Nephron (organoid): ENCODE measurements around the gene KIAA1217.
A peak's percentile ranks its signal among the peaks of the same experiment; 100 is the strongest.

Experiments used
- H3K27ac Mint-ChIP-seq, 3 experiments: 2 replicates each; pipeline ENCODE4 v1.8.0; 2020; ENCODE audit warnings: mixed read lengths in 3 of 3, mild to moderate bottlenecking in 2 of 3, moderate library complexity in 1 of 3
- H3K27me3 Mint-ChIP-seq: 2 replicates; pipeline ENCODE4 v1.8.0; 2021; ENCODE audit warnings: low read depth, mild to moderate bottlenecking, moderate library complexity, mixed read lengths
- H3K36me3 Mint-ChIP-seq: 2 replicates; pipeline ENCODE4 v1.8.0; 2020; ENCODE audit warnings: low read depth, mixed read lengths
- H3K4me1 Mint-ChIP-seq: 2 replicates; pipeline ENCODE4 v1.8.0; 2020; ENCODE audit warnings: mixed read lengths
- H3K4me3 Mint-ChIP-seq, 3 experiments: 2 replicates each; pipeline ENCODE4 v1.8.0; 2020; ENCODE audit warnings: mild to moderate bottlenecking in 3 of 3, mixed read lengths in 3 of 3, moderate library complexity in 2 of 3
- H3K9me3 Mint-ChIP-seq: 2 replicates; pipeline ENCODE4 v1.8.0; 2020; ENCODE audit warnings: mixed read lengths
- TF ChIP-seq, protein P1 (sequence below), 3 experiments: fragments of 200-600 bp; sonication (generic); IDR thresholded peaks; one replicate each; pipeline ENCODE4 v1.5.0; 2021; ENCODE audit warnings: antibody characterized with exemption in 3 of 3; ENCODE audit not compliant: unreplicated experiment in 3 of 3

KIAA1217 gene

DNA sequence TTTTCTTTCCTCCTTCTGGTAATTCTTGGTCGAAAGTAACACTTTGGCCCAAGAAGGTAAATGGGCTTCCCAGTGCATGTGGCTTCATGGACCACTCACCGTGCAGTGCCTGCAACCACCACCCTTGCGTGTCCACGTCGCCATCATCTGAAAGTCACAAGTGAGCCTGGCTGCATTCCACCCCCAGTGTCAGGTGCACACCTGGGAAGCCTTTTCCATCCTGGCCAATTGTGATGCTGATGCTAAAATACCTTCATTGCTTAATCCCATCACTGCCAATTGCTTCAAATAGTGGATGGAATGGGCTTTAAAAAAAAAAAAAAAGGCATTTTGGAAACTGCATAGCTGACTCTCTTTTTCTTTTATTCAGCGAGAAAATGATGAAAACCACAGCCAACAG is 285.8 kb downstream of the KIAA1217 start:
- Mint-ChIP-seq H3K27me3 (no peaks in the 10 kb centered on the region), H3K36me3 (peaks cover 38% of the 10 kb centered on the region), H3K4me3 (no peak overlapping the region), H3K27ac (no peak overlapping the region), H3K9me3 (no peaks in the 10 kb centered on the region), H3K4me1 (peaks cover 14% of the 10 kb centered on the region)
- TF ChIP-seq, protein P1, sequence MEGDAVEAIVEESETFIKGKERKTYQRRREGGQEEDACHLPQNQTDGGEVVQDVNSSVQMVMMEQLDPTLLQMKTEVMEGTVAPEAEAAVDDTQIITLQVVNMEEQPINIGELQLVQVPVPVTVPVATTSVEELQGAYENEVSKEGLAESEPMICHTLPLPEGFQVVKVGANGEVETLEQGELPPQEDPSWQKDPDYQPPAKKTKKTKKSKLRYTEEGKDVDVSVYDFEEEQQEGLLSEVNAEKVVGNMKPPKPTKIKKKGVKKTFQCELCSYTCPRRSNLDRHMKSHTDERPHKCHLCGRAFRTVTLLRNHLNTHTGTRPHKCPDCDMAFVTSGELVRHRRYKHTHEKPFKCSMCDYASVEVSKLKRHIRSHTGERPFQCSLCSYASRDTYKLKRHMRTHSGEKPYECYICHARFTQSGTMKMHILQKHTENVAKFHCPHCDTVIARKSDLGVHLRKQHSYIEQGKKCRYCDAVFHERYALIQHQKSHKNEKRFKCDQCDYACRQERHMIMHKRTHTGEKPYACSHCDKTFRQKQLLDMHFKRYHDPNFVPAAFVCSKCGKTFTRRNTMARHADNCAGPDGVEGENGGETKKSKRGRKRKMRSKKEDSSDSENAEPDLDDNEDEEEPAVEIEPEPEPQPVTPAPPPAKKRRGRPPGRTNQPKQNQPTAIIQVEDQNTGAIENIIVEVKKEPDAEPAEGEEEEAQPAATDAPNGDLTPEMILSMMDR (IDR thresholded peaks at IDR 0.05; ENCODE audit: unreplicated experiment in 3 of 3), result no peak

DNA sequence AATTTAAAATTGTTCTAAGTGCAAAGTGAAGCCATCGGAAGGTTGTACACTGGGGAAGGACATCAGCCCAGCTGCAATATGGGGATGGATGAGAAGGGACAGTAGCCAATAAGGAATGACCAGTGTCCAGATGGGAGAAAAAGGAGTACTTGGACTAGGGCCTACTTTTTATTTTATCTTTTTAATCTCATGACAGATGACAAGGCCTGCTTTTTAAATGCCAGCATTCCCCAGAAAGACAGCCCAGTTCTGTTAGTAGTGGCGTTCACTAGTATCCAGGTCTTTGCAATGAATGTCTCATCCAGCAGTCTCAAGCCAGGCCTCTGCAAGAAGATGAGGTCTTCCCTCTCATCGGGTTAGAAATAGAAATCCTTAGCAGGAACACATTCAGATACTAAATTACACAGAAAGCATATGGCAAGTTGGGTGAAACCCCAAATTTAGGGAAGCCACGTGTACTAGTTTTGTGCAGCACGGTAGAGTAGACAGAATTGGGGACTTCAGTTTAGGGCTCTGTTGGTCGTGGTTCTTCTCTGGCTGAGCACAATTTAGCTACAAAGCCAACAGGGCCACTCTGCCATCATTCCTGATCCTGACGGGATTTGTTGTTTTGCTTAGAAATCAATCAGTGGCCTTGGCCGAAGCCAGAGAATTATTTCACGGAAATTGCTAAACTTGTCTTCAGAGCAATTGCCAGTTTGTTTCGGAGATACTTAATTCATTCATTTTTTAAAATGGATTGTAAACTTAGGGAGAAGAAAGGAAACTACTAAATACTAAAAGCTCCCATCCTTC is 286.9 kb downstream of the KIAA1217 start:
- H3K4me1 Mint-ChIP-seq, result peaks cover 14% of the 10 kb centered on the region
- H3K36me3 Mint-ChIP-seq, result peaks cover 47% of the 10 kb centered on the region
- no peaks in the 10 kb centered on the region for H3K9me3 Mint-ChIP-seq
- H3K27ac Mint-ChIP-seq, result peak overlapping the region in 2 of 3 experiments; percentile 57 to 64
- H3K27me3 Mint-ChIP-seq, result no peaks in the 10 kb centered on the region
- no peak overlapping the region for H3K4me3 Mint-ChIP-seq
- TF ChIP-seq, protein P1 (IDR thresholded peaks at IDR 0.05; ENCODE audit: unreplicated experiment in 3 of 3), result no peak

DNA sequence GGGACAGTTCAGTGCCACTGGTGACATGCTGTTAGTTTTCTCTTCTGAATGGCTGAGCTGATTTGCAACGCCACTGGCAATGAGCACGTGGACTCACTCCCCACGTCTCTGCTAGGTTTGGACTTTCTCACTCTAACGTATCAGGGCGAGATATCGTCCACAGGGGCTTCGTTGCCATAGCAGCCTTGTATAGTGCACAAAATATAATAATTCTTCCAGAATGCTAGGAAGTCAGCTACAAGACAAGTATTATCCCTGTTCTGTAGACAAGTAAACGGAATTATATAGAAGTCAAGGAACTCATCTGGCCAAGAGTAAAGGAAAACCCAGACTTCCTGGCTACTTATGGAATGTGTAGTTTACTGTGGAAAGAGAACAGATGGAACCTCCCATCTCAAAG is 288.0 kb downstream of the KIAA1217 start:
- no peaks in the 10 kb centered on the region for H3K9me3 Mint-ChIP-seq
- peaks cover 54% of the 10 kb centered on the region for H3K36me3 Mint-ChIP-seq
- H3K4me1 Mint-ChIP-seq, result peaks cover 14% of the 10 kb centered on the region
- H3K27me3 Mint-ChIP-seq, result no peaks in the 10 kb centered on the region
- H3K4me3 Mint-ChIP-seq, result no peak overlapping the region
- TF ChIP-seq, protein P1 (IDR thresholded peaks at IDR 0.05; ENCODE audit: unreplicated experiment in 3 of 3), result no peak
- H3K27ac Mint-ChIP-seq, result peak overlapping the region; percentile 57 to 87 (median 64)

DNA sequence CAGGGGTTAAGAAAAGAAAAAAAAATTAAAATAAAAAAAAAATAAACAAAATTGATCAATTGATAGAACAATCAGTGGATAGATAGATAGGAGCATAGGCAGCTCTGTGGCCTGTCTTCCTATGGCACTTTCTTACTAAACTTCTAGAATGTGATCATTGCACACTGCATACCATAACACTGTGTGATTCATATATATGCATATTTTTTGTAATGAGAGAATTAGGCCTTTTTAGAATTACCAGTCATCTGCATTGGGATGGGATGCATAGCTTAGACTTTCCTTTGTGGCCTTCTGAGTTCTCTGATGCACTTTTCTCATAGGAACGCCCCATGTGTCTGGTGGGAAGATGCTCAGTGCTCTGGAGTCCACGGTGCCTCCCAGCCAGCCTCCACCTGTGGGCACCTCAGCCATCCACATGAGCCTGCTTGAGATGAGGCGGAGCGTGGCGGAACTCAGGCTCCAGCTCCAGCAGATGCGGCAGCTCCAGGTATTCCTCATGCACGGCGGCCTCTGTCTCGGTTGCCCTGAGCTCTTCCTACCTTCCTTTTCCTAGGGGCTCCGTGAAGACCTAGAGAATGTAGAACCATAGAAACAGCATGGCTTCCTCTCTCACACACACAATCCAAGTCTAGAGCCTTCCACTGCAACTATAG is 292.2 kb downstream of the KIAA1217 start:
- H3K36me3 Mint-ChIP-seq, result peaks cover 70% of the 10 kb centered on the region
- TF ChIP-seq, protein P1 (IDR thresholded peaks at IDR 0.05; ENCODE audit: unreplicated experiment in 3 of 3), result no peak
- no peaks in the 10 kb centered on the region for H3K9me3 Mint-ChIP-seq
- no peaks in the 10 kb centered on the region for H3K27me3 Mint-ChIP-seq
- H3K27ac Mint-ChIP-seq, result no peak overlapping the region
- H3K4me3 Mint-ChIP-seq, result no peak overlapping the region
- peaks cover 24% of the 10 kb centered on the region for H3K4me1 Mint-ChIP-seq

DNA sequence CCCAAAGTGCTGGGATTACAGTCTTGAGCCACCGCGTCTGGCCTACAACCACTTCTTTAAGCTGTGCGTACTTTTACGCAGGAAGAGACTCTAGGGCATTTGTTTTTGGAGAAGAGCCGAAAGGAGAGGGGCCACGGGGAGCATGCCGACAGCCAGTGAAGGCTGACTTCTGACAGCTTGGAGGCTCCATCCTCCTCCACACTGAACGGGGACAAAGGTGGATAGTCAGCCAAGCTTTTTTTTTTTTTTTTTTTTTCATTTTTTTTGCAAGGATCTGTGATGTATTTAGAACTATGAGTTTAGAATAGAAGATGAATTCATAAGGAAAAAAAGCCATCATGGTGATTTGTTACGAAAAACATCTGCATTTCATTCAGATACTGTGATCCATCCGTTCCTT is 293.1 kb downstream of the KIAA1217 start:
- TF ChIP-seq, protein P1 (IDR thresholded peaks at IDR 0.05; ENCODE audit: unreplicated experiment in 3 of 3), result no peak
- Mint-ChIP-seq H3K4me1 (peaks cover 19% of the 10 kb centered on the region), H3K27ac (peak overlapping the region in 2 of 3 experiments; percentile 74 to 89), H3K4me3 (no peak overlapping the region), H3K9me3 (peaks cover 4% of the 10 kb centered on the region), H3K27me3 (no peaks in the 10 kb centered on the region), H3K36me3 (peaks cover 72% of the 10 kb centered on the region)
